T-cell (primary cell): ENCODE data around the gene MRPL24. TPM values are rescaled to one million over a fixed set of nuclear protein-coding genes. Genes with fewer than 3 reads are reported as not detected.

ENCODE experiments used
- ATAC-seq, 4 experiments: fragments of 200-7000 bp in 3 of 4; fragments of 150-1000 bp in 1 of 4; cut with Tn5 transposase; replicated peaks in 1 of 4; 1 replicate in 3 of 4; 2 replicates in 1 of 4; pipeline ENCODE4 v1.10.0; 2021; ENCODE audit warnings: moderate library complexity in 3 of 4, mild to moderate bottlenecking in 2 of 4, moderate number of reproducible peaks in 1 of 4
- CTCF ChIA-PET, 2 donors: fragments of 300-600 bp; sonication (Branson Sonifier 250); formaldehyde crosslinking; loops; one replicate each; lab custom pipeline; 2022; ENCODE audit warnings: antibody characterized with exemption in 2 of 2; lab: Charles Lee
- POLR2A ChIA-PET, 2 donors: fragments of 300-600 bp; sonication (Branson Sonifier 250); formaldehyde crosslinking; loops; one replicate each; lab custom pipeline; 2022; ENCODE audit warnings: antibody characterized with exemption in 2 of 2; lab: Charles Lee
- DNase-seq, 35 experiments: peaks; one replicate each; pipeline versions ENCODE4 v3.0.0 to v3.0.0-alpha.2; 2013 to 2023
- H3K27ac ChIP-seq: one replicate; pipeline ENCODE4 v1.5.1; 2013; ENCODE audit warnings: low read length
- H3K27me3 ChIP-seq, 2 experiments: replicated peaks in 1 of 2; 1 replicate in 1 of 2; 2 replicates in 1 of 2; pipeline versions ENCODE4 v1.6.1 to v1.7.0; 2013; ENCODE audit warnings: low read length in 1 of 2, mixed read lengths in 1 of 2; ENCODE audit not compliant: control insufficient read depth in 2 of 2, insufficient read depth in 2 of 2; ENCODE audit errors: extremely low read depth in 1 of 2
- H3K36me3 ChIP-seq, 2 donors: 1 replicate in 1 of 2; 2 replicates in 1 of 2; pipeline versions ENCODE4 v1.6.1 to v1.7.0; 2013; ENCODE audit warnings: low read length in 1 of 2; ENCODE audit not compliant: control insufficient read depth in 2 of 2, insufficient read depth in 1 of 2; ENCODE audit errors: extremely low read depth in 1 of 2
- H3K4me1 ChIP-seq, 2 experiments: 1 replicate in 1 of 2; 2 replicates in 1 of 2; pipeline versions ENCODE4 v1.6.1 to v1.7.0; 2013; ENCODE audit warnings: low read length in 2 of 2, mixed read lengths in 1 of 2; ENCODE audit not compliant: insufficient read depth in 2 of 2, control insufficient read depth in 1 of 2; ENCODE audit errors: extremely low read depth in 1 of 2
- H3K4me3 ChIP-seq, 2 donors: 1 replicate in 1 of 2; 2 replicates in 1 of 2; pipeline versions ENCODE4 v1.5.1 to v1.7.0; 2013; ENCODE audit warnings: mild to moderate bottlenecking in 2 of 2, low read length in 1 of 2, moderate library complexity in 1 of 2; ENCODE audit not compliant: control insufficient read depth in 1 of 2; ENCODE audit errors: extremely low read depth in 1 of 2
- H3K9me3 ChIP-seq: 2 replicates; pipeline ENCODE4 v1.7.0; 2013
- H3K27ac Mint-ChIP-seq, 2 donors: one replicate each; pipeline ENCODE4 v1.8.0; 2020 to 2021; ENCODE audit warnings: mild to moderate bottlenecking in 2 of 2, mixed read lengths in 2 of 2
- H3K27me3 Mint-ChIP-seq, 2 donors: one replicate each; pipeline ENCODE4 v1.8.0; 2021 to 2022; ENCODE audit warnings: mixed read lengths in 2 of 2
- H3K36me3 Mint-ChIP-seq: one replicate; pipeline ENCODE4 v1.8.0; 2021; ENCODE audit warnings: mixed read lengths
- H3K4me1 Mint-ChIP-seq, 3 donors: one replicate each; pipeline ENCODE4 v1.8.0; 2020 to 2022; ENCODE audit warnings: mixed read lengths in 3 of 3, mild to moderate bottlenecking in 1 of 3
- H3K4me3 Mint-ChIP-seq, 3 donors: one replicate each; pipeline ENCODE4 v1.8.0; 2020 to 2022; ENCODE audit warnings: mild to moderate bottlenecking in 3 of 3, mixed read lengths in 3 of 3, moderate library complexity in 3 of 3
- H3K9me3 Mint-ChIP-seq, 3 donors: one replicate each; pipeline ENCODE4 v1.8.0; 2020 to 2022; ENCODE audit warnings: mixed read lengths in 3 of 3
- WGBS: methylation state at CpG from one replicate; pipeline ENCODE4 v1.1.5; 2013; ENCODE audit warnings: missing lambda C conversion rate; ENCODE audit not compliant: insufficient coverage; 5-methylcytosine and 5-hydroxymethylcytosine counted together
- total RNA-seq, 35 experiments: library from RNA in 6 of 35; stranded (reverse) in 6 of 35; fragments of 120-200 nt in 1 of 35; gene quantifications; one replicate each; pipeline versions ENCODE4 v1.2.1 to v1.2.4 and lab custom pipeline; 2013 to 2026

The MRPL24 gene
- total RNA-seq, 5 donors from 2014 or later (not counting 1 experiment from before 2014, with no cell fraction given) = 23.8 to 66.6 (median 52.6) TPM

- H3K4me3 ChIP-seq = no peak overlapping the region
- H3K27me3 ChIP-seq = no peaks in the 10 kb centered on the region
- no peak for DNase-seq
- CTCF ChIA-PET = no interaction called here
- peaks cover 0 to 27% of the 10 kb centered on the region in 2 donors for H3K36me3 ChIP-seq
- no peak overlapping the region for H3K4me3 Mint-ChIP-seq
- H3K27ac ChIP-seq = no peak overlapping the region
- no peaks in the 10 kb centered on the region for H3K9me3 Mint-ChIP-seq
- no peak overlapping the region for H3K27ac Mint-ChIP-seq
- H3K4me1 Mint-ChIP-seq = peaks cover 22 to 33% (median 32%) of the 10 kb centered on the region in 3 donors
- no peaks in the 10 kb centered on the region for H3K9me3 ChIP-seq
- ATAC-seq = no peak
- POLR2A ChIA-PET = interaction anchor here in 1 of 2 donors (0.6 kb wide), 1 partner anchor 9 kb away, joined by 4 read pairs; no protein-coding TSS in a partner anchor
- no peaks in the 10 kb centered on the region for H3K27me3 Mint-ChIP-seq
- peaks cover 29% of the 10 kb centered on the region for H3K36me3 Mint-ChIP-seq
- peaks cover 0 to 13% of the 10 kb centered on the region in 2 experiments for H3K4me1 ChIP-seq
Observed at GRCh38 chr1:156781585-156782186, 40.8 kb upstream of the MRPL24 start.

GRCh38 chr1:156777573-156777972 is 36.7 kb upstream of the MRPL24 start:
- Mint-ChIP-seq H3K27ac (peak overlapping the region; percentile 9 to 66), H3K36me3 (peaks cover 38% of the 10 kb centered on the region), H3K4me3 (peak overlapping the region in 1 of 3 donors; percentile 39), H3K27me3 (no peaks in the 10 kb centered on the region), H3K4me1 (peaks cover 48 to 57% (median 53%) of the 10 kb centered on the region in 3 donors), H3K9me3 (no peaks in the 10 kb centered on the region)
- 33% methylated on average over 1 of the region's 1 CpG for WGBS
- ChIA-PET POLR2A (no interaction called here), CTCF (interaction anchor here in 1 of 2 donors (1.3 kb wide), 1 partner anchor 51 kb away, joined by 7 read pairs; no protein-coding TSS in a partner anchor)
- no peaks in the 10 kb centered on the region for H3K27me3 ChIP-seq
- no peak overlapping the region for H3K4me3 ChIP-seq
- peaks cover 5 to 13% of the 10 kb centered on the region in 2 donors for H3K36me3 ChIP-seq
- no peaks in the 10 kb centered on the region for H3K9me3 ChIP-seq
- peaks cover 14 to 16% of the 10 kb centered on the region in 2 experiments for H3K4me1 ChIP-seq
- ATAC-seq = peak in 2 of 4 experiments; percentile 33 to 46
- H3K27ac ChIP-seq = no peak overlapping the region
- DNase-seq = no peak

GRCh38 chr1:156776942-156777341 is 36.1 kb upstream of the MRPL24 start:
- WGBS = 53% methylated on average over 2 of the region's 4 CpGs
- peak overlapping the region in 1 of 3 donors; percentile 39 for H3K4me3 Mint-ChIP-seq

GRCh38 chr1:156775799-156776198 is 34.9 kb upstream of the MRPL24 start:
- ChIA-PET POLR2A (interaction anchor here (0.6 to 1.0 kb wide), 3 partner anchors 24 to 1289 kb away, joined by 3 to 5 read pairs (median 4); no protein-coding TSS in a partner anchor), CTCF (no interaction called here)
- H3K4me3 Mint-ChIP-seq = no peak overlapping the region
- peaks cover 30% of the 10 kb centered on the region for H3K36me3 Mint-ChIP-seq
- 100% methylated on average over 1 of the region's 5 CpGs for WGBS
- no peaks in the 10 kb centered on the region for H3K27me3 Mint-ChIP-seq
- Histone ChIP-seq H3K4me3 (no peak overlapping the region), H3K9me3 (no peaks in the 10 kb centered on the region), H3K27ac (no peak overlapping the region), H3K4me1 (peaks cover 15 to 22% of the 10 kb centered on the region in 2 experiments), H3K27me3 (no peaks in the 10 kb centered on the region), H3K36me3 (peaks cover 10 to 12% of the 10 kb centered on the region in 2 donors)
- no peak overlapping the region for H3K27ac Mint-ChIP-seq
- H3K9me3 Mint-ChIP-seq = no peaks in the 10 kb centered on the region
- DNase-seq (no peak), ATAC-seq (no peak)
- H3K4me1 Mint-ChIP-seq = peaks cover 51 to 57% (median 53%) of the 10 kb centered on the region in 3 donors

More at GRCh38 chr1:156776942-156777341, 36.1 kb upstream of the MRPL24 start:
- Histone ChIP-seq H3K27me3 (no peaks in the 10 kb centered on the region), H3K9me3 (no peaks in the 10 kb centered on the region), H3K27ac (no peak overlapping the region), H3K36me3 (peaks cover 8 to 9% of the 10 kb centered on the region in 2 donors), H3K4me1 (peaks cover 15 to 16% of the 10 kb centered on the region in 2 experiments), H3K4me3 (no peak overlapping the region)
- ATAC-seq = no peak
- H3K4me1 Mint-ChIP-seq = peaks cover 53 to 58% (median 54%) of the 10 kb centered on the region in 3 donors
- no peaks in the 10 kb centered on the region for H3K27me3 Mint-ChIP-seq
- ChIA-PET CTCF (interaction anchor here in 1 of 2 donors (1.3 kb wide), 1 partner anchor 51 kb away, joined by 7 read pairs; no protein-coding TSS in a partner anchor), POLR2A (no interaction called here)
- peaks cover 32% of the 10 kb centered on the region for H3K36me3 Mint-ChIP-seq
- no peak overlapping the region for H3K27ac Mint-ChIP-seq
- no peak for DNase-seq
- no peaks in the 10 kb centered on the region for H3K9me3 Mint-ChIP-seq

GRCh38 chr1:156773607-156774006 is 32.7 kb upstream of the MRPL24 start:
- H3K4me1 Mint-ChIP-seq = peaks cover 72 to 77% (median 73%) of the 10 kb centered on the region in 3 donors
- Histone ChIP-seq H3K36me3 (peaks cover 15 to 20% of the 10 kb centered on the region in 2 donors), H3K4me3 (no peak overlapping the region), H3K27me3 (no peaks in the 10 kb centered on the region), H3K4me1 (peaks cover 26 to 32% of the 10 kb centered on the region in 2 experiments), H3K27ac (no peak overlapping the region), H3K9me3 (no peaks in the 10 kb centered on the region)
- ChIA-PET CTCF (interaction anchor here in 1 of 2 donors (1.1 kb wide), 1 partner anchor 47 kb away, joined by 3 read pairs; no protein-coding TSS in a partner anchor), POLR2A (no interaction called here)
- DNase-seq (no peak), ATAC-seq (no peak)
- no peaks in the 10 kb centered on the region for H3K27me3 Mint-ChIP-seq
- H3K27ac Mint-ChIP-seq = no peak overlapping the region
- 67% methylated on average over 3 of the region's 3 CpGs for WGBS
- H3K9me3 Mint-ChIP-seq = no peaks in the 10 kb centered on the region
- peaks cover 39% of the 10 kb centered on the region for H3K36me3 Mint-ChIP-seq
- no peak overlapping the region for H3K4me3 Mint-ChIP-seq

- CTCF ChIA-PET = interaction anchor here in 1 of 2 donors (1.1 kb wide), 1 partner anchor 46 kb away, joined by 3 read pairs; no protein-coding TSS in a partner anchor
Observed at GRCh38 chr1:156772728-156773497, 32.0 kb upstream of the MRPL24 start.

More at GRCh38 chr1:156772728-156773497, 32.0 kb upstream of the MRPL24 start:
- Mint-ChIP-seq H3K4me3 (no peak overlapping the region), H3K9me3 (no peaks in the 10 kb centered on the region), H3K36me3 (peaks cover 41% of the 10 kb centered on the region), H3K27me3 (no peaks in the 10 kb centered on the region), H3K27ac (peak overlapping the region in 1 of 2 donors; percentile 65), H3K4me1 (peaks cover 71 to 79% (median 73%) of the 10 kb centered on the region in 3 donors)
- Histone ChIP-seq H3K36me3 (peaks cover 15 to 20% of the 10 kb centered on the region in 2 donors), H3K4me3 (no peak overlapping the region), H3K9me3 (no peaks in the 10 kb centered on the region), H3K27ac (no peak overlapping the region), H3K4me1 (peaks cover 30 to 39% of the 10 kb centered on the region in 2 experiments), H3K27me3 (no peaks in the 10 kb centered on the region)
- ATAC-seq (no peak), DNase-seq (no peak)
- POLR2A ChIA-PET = interaction anchor here (0.9 to 1.1 kb wide), 2 partner anchors 9 to 28 kb away, joined by 4 to 6 read pairs; no protein-coding TSS in a partner anchor
- 81% methylated on average over 7 of the region's 9 CpGs for WGBS
